ENCODE data around the gene ABHD16A.

Gene ABHD16A

DNA sequence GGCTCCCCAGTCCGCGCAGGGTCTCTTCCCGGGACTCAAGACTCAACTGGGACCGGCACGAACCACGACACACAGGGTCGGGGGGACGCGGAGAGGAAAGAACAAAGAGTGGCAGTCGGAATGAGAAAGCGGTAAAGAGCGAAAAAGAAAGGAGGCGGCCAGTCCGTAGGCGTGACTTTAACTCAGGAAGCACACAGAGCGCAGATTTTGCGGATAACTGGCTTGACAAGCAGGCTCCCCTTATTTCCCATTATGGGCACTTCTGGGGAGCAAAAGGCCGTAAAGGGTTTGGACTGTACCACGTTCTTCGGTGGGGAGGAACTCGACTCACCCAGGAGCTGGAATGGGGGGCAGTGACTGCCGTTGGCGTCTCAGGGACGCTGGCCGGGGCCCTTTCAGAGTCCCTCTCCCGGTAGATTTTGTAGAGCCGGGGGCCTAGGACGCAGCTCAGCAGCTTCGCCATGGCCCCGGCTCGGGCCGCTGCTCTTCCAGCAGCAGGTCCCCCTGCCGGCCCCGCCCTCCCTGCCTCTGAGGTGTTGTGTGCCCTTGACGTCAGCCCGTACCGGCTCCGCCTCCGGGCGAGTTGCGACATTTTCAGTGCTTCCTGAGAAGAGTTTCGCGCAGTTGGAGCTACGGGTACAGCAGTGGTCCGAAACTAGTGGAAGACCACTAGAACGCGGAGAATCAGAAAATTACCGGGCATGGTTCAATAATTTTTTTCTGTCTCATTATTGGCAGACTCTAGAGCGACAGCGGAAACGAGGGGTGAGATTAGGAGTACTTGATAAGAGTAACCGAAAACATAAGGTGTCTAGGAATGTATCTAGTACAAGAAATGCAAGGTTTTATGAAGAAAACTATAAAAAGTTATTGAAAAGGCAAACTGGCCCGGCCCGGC lies at the start of gene ABHD16A:
Gene ABHD16A (minus strand): TSS at position 506 of the 898 bp plus-strand sequence. CDS start 43 bp downstream, at position 463.
- peak; percentile 91 to 92 for DNase-seq (ENCODE audit: low read depth in 2 of 2)

DNA sequence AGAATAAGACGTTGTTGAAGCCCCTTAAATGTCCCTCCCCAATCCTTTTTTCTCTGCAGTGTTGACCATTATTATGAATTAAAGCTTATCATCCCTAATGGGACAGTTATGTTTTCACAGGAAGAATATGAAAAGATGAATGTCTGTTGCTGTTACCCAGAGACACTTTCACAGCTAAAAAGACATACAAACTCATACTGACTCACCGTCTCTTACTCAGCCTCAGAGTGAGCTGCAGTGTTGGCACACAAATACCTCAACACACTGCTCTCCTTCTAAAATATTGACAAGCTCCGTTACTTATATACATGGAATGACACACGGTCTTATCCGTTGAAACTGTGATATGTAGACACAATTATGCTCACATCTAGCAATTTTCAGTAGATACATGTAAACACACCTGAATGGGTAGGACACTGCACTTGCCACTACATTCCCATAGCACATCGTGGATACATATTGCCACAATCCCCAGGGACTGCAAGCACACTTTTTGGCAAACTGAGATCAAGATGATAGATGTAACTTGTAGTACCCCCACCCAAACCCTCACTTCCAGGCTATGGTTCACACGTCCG lies 49.7 kb upstream of the ABHD16A start:
- no peak for DNase-seq (ENCODE audit: low read depth in 2 of 2)

DNA sequence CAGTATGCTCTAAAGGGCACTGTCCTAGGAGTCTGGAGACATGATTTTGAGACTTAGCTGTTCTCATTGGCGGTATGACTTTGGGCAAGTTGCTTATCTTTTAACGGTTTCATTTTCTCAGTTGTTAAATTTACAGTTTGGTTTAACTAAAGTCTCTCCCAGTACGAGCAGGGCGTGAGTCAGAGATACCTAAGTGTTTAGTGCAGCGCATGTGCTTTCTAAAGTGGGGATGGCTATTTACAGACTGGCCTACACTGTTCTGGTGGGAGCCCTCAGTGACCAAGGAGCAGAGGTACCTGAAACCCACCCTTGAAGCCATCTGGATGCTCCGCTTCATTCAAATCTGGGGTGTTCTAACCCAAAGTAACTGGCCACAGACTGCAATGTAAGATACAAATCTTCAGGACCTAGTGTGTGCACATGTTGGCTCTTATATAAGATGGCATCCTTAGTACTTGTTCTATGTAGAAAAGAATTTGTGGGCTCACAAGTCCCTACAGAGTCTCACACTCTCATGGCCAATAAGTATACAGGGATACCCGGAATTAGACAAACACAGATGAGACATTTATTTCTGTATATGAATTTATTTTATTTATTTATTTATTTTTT lies 47.4 kb upstream of the ABHD16A start:
- no peak for DNase-seq (ENCODE audit: low read depth in 2 of 2)

DNA sequence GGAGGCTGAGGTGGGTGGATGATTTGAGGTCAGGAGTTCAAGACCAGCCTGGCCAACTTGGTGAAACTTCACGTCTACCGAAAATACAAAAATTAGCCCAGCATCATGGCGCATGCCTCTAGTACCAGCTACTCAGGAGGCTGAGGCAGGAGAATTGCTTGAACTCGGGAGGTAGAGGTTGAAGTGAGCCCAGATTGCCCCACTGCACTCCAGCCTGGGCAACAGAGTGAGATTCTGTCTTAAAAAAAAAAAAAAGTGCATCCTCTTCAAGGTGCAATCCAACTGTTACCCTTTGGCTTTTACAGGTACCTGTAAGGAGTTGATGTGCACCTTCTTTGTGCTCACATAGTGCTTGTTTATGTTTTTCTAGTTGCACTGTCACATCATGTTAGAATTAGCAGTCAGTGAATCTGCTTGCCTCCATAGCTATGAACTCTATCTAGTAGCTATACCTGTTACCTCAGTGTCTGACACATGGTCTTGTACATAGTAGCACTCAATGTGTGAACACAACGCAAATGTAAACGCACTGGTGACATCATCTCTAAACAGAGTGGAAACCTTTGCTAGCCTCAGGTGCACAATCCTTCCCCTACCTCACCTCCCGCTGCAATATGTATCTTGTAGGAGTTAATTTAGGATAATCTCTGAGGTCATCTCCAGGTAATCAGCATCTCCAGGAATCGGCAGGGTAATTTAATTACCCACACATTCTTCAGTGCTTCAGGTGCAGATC lies 46.3 kb upstream of the ABHD16A start:
- DNase-seq (ENCODE audit: low read depth in 2 of 2): no peak

DNA sequence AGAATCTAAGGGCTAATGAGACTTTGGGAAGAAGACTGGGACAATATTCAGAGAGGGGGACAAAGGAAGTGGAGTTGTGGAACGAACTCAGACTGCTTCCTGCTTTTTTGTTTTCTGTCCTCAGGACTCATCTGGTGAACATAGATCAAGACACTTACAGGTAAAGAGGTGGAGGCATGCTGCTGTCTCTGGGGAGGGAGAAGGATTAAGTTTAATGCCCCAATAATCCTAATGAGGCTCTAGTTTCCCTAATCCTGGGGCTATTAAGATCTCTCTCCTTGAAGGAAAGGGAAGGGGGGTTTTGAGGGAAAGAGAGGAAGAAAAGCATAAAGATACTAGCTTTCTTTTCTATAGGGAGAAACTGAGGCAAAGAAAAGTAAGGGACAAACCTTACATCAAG lies 41.3 kb upstream of the ABHD16A start:
- DNase-seq (ENCODE audit: low read depth in 2 of 2): no peak

DNA sequence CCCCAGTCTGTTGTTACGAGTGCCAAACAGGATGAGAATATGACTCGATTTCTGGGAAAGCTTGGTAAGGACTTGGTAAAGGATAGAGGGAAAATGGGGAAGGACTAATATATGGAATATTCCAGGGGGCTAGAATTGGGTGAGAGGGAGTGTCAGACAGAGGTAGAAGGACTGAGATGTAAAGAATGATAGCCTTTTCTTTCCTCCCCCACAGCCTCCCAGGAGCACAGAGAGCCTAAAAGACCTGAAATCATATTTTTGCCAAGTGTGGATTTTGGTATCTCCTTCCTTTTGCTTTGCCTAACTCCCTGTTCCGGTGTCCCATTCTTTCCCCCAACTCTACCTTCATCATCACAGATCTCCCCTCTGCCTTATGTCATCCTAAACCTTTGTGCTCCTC lies 39.8 kb upstream of the ABHD16A start:
- DNase-seq (ENCODE audit: low read depth in 2 of 2): no peak

DNA sequence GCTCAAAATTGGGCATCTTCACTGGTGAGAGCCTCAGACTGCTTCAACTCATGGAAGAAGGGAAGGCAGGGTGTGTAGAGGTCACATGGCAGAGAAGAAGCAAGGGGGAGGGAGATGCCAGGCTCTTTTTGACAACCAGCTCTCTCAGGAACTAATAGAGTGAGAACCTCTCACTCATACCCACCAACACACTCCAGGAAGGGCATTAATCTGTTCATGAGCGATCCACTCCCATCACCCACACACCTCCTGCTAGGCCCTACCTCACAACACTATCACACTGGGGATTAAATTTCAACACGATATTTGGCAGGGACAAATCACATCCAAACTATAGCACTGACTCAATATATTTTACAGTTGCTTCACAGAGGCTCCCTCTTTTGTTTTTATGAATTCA lies 38.7 kb upstream of the ABHD16A start:
- no peak for DNase-seq (ENCODE audit: low read depth in 2 of 2)

DNA sequence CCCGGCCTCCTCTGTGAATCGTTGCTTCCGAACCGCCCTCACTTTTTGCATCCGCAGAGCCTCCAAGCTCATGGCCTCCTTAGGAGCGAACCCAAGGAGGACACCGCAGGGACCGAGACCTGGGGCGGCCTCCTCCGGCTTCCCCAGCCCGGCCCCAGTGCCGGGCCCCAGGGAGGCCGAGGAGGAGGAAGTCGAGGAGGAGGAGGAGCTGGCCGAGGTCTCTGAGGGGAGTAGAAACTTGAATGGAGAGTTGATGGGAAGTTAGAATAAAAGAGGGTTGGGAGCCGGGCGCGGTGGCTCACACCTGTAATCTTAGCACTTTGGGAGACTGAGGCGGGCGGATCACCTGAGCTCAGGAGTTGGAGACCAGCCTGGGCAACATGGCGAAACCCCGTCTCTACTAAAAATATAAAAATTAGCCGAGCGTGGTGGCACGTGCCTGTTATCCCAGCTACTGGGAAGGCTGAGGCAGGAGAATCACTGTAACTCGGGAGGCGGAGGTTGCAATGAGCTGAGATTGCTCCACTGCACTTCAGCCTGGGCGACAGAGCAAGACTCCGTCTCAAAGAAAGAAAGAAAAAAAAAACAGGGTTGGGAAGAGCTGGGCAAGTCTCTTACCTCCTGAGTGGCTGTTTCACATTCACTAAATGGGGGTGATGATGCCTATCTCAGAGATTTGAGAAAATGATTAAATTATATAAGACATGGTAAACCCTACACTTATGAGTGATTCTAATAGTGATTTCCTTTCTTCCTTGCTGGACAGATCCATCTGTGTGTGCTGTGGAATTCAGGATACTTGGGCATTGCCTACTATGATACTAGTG lies 37.5 kb upstream of the ABHD16A start:
- DNase-seq (ENCODE audit: low read depth in 2 of 2): no peak

DNA sequence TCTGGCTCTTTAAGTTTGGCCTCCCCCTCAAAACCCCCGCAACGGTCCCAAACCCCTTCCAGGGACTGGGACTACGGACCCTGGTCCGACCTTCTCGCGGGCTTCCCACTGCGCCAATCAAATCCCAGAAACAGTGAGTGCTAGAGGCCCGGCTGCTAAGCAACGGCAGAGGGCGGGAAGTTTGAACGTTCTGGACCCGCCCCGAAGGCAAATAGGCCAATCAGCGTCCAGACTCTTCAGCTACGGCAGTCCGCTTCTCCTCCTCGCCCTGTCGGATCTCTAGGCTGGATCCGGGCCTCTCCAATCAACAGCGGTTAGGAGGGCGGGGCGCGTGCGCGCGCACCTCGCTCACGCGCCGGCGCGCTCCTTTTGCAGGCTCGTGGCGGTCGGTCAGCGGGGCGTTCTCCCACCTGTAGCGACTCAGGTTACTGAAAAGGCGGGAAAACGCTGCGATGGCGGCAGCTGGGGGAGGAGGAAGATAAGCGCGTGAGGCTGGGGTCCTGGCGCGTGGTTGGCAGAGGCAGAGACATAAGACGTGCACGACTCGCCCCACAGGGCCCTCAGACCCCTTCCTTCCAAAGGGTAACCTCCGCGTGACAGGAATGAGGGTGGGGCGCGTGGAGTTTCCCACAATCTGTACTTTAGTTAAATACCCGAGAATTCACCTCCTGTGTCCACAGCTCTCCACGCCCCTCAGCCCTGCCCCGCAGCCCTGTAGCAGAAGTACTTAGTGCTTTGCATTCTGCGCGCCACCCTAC lies 36.7 kb upstream of the ABHD16A start, which contains the start of gene MSH5:
Gene MSH5 (plus strand): TSS at position 367 of the 758 bp plus-strand sequence. CDS start 462 bp downstream, outside the sequence.
- peak; percentile 87 to 88 for DNase-seq (ENCODE audit: low read depth in 2 of 2)

DNA sequence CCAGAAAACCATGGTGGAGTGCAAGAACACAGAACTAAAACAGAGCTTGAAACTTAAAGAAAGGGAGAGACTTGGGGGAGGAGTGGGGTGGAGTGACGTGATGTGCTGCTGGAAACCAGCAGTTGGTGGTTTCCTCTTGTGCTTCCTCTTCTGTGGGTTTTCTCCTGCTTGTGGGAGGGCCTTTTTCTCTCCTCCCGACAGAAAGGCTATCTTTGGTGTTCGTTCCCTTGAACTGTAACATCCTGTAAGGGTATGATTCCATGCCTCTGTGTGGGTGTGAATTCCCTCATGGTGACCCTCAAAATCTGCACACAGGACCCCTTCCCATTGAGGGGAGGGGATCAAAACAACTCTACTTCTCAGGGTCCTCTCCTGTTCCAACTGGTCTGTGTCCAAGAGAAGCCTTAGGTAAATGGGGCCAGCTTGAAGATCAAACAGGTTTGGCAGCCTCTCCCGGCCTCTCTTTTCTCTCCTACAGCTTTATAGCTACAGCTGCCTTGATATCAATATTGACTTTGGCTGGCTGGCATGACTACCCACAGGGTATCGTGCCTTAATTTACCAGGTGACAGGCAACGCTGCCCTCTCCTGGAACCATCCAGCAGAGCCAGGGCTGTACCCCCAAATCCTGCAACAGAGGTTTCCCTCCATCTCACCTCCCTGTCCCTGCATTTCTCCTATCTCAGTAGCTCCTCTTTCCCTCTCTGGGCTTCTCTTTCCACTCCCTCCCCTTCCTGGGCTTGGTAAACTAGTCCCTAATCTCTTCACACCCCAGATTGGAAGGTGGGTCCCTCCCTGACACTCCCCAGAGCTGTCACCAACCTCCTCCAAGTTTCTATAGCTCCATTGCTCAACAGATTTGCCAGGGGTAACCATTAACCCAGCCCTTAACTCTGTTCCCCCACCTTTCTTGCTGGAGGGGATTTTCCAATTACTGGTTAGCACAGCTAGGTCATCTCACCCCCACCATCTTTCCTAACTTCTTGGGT lies 35.2 kb upstream of the ABHD16A start:
- peak in 1 of 2 donors; percentile 22 for DNase-seq (ENCODE audit: low read depth in 2 of 2)

DNA sequence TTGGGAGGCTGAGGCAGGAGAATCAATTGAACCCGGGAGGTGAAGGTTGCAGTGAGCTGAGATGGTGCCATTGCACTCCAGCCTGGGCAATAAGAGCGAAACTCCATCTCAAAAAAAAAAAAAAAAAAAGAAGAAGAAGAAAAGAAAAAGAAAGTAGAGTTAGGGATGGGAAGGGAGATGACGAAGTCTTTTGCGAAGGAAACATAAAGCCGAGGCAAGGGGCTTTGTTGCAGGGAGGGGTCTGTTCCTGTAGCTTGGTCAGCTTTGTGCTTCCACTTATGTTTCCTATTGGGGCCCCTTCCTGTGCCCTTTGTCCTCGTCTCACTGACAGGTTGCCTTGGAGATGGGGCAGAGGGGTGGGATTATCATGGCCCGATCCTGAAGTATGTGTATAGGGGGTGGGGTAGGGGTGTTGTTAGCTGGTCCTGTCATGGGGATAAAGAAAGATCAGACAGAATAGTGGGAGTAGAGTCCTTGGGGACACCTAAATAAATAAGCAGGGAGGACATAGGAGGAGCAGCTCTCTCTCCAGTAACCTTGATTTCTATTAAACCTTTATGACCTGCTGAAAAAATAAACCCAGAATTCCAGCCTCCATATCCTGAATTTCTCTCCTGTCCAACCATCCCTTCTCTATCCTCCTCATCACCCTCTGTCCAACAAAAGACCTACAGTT lies 34.3 kb upstream of the ABHD16A start:
- DNase-seq (ENCODE audit: low read depth in 2 of 2): no peak

DNA sequence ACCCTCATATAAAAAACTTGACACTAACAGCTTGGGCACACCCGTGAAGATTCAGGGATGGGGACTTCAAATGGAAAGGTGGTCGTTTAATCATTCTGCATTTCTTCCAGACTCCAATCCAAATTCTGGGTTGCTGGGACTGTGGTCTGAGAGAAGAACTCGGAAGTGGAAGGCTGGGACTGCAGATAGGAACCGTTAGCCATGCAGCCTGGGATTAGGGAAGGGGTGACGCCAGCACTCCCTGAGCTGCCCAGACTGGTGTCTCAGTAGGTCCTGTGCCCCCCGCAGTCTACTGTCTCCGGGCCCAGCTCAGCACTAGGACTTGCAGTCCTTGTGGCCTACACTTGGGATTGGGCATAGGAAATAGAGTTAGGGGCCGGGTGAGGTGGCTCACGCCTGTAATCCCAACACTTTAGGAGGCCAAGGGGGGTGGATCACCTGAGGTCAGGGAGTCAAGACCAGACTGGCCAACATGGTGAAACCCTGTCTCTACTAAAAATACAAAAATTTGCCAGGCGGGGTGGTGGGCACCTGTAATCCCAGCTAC lies 33.7 kb upstream of the ABHD16A start:
- no peak for DNase-seq (ENCODE audit: low read depth in 2 of 2)

DNA sequence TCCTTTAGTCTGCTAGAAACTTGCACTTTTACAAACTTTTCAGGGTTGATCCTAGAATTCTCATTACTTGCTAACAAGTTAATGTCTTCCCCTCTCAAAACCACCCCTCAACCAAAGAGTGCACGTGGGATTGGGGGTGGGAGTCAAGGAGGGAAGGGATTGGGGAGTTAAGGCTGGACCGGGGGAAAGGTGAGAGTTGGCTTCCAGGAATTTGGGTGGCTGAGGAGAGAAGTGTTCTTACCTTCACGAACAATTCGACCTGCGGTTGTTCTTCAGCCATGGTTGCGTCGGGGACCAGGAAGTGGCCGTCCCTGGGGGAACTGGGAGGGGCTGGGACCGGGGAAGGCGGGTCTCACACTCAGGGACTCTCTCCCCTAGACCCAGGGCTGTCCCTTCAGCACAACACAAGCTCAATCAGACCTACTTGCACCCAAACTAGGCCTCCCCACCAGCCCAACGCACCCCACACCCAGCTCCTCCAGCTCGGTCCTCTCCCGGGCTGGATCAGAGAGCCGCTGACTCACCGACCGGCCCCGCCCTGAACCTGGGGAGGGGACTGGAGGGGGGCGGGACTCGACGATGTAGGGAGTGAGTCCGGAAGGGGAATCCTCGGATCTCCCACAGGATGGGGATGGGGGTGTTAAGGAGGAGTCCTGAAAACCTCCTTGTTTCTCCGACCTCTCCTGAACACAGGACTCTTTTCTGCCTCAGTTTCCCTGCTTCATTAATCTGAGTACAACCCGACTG lies 33.1 kb upstream of the ABHD16A start, which contains the start of gene CLIC1:
Gene CLIC1 (minus strand): TSS at position 510 of the 747 bp plus-strand sequence. CDS start 230 bp downstream, at position 280.
- DNase-seq (ENCODE audit: low read depth in 2 of 2): peak in 1 of 2 donors; percentile 63

DNA sequence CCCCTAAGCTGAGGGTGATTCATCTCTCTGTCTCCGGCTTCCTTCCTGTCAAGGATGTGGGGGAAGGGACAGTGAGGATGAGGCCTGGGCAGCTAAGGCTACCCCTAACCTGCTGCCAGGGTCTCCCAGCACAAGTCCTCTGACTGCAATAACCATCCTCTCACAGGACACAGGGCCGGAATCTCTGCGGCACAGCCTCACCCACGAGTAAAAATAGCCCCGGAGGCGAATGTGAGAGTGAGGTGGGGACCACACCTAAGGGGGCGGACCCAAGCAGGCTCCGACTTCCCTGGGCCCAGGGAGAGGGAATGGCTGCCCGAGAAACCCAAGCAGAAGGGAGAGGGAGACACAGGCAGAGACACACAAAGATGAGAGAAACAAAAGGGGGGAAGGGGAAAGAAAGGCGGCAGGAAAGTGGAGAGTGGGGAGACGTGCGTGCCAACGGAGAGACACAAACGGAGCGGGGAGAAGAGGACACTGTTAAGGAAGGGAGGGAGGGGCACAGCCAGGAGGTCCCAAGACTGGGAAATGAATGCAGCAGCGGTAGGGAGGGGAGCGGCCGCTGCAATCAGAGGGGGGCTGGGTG lies 31.8 kb upstream of the ABHD16A start:
- no peak for DNase-seq (ENCODE audit: low read depth in 2 of 2)

DNA sequence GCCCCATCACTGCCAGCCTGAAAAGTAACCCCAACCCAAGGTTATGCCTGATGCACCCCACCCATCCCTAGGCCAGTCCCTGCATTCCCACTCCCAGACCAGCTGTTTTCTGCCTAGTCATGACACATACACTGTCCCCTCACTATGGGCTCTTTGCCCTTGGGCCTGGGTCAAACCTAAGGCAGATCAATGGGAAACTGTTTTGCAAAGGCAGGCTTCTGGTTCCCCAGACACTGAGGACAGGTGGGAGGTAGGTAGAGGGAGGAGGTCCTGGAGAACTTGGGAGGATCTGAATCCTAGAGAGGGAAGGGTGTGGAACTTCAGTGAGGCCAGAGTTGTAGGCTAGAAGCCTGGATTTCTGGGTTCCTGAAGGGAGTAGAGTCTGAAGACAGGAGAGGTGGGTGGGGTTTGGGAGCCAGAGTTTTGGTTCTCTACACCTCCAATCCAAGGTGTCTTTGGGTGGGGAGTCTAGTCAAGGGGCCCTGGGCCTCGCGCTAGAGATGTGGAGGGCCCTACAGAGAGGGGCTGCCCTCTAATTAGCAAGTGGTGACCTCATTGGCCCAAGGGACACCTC lies 31.2 kb upstream of the ABHD16A start:
- DNase-seq (ENCODE audit: low read depth in 2 of 2): no peak

DNA sequence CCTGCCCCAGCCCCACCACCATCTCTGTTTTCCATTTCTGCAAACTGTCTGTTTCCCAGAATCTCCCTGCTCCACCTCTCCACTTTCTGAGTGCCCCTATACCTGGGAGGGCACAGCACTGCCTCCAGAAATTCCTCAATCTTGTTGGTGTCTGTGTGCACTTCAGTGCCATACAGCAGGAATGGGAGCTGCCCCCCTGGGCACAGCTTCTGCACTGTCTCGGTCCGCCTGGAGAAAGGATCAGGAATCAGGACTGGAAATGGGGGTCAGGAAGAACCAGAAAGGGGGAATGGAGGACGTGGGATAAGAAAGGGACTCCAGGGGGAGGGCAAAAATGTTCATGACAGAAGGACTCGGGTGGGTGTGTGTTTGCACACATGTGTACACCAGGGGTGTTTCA lies 30.6 kb upstream of the ABHD16A start:
- DNase-seq (ENCODE audit: low read depth in 2 of 2): no peak

DNA sequence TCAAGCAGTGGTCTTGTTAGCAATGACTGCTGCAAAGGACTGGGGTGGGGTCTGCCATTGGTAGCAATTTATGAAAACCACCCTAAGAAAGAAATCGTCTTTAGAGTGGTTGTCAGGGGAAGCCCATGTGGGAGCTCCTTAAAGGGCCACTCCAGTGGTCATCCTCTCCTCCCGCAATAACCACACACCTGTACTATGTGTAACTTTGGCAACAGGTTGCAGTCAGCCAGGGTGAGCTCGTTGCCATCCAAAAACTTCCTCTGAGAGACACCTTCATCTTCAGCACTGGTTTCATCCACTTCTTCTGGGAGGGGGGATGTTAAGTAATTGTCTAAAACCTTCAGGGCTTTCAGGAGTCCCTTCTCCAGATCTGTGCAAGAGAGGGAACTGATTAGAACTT lies 28.9 kb upstream of the ABHD16A start:
- DNase-seq (ENCODE audit: low read depth in 2 of 2): no peak

Data from stimulated activated CD4-positive, alpha-beta T cell treated with anti-CD3 and anti-CD28 coated beads, Interleukin-1b, Interleukin-23, amount 100 ng/mL, for 1 hour (primary cell).